NCI-H1092 treated with DMSO at 0.1 percent for 48 hours (cell line): ENCODE results near the gene BMI1.
A peak's percentile ranks its signal among the peaks of the same experiment; 100 is the strongest.
"Not testable (repeated sequence)": the region's sequence is repeated elsewhere in the genome, so short reads cannot be mapped to it uniquely, and the experiment has no call there.

Experiments
- DNase-seq: peaks from one replicate; lab custom pipeline; 2025; lab: John Stamatoyannopoulos, UW

BMI1 gene

DNA sequence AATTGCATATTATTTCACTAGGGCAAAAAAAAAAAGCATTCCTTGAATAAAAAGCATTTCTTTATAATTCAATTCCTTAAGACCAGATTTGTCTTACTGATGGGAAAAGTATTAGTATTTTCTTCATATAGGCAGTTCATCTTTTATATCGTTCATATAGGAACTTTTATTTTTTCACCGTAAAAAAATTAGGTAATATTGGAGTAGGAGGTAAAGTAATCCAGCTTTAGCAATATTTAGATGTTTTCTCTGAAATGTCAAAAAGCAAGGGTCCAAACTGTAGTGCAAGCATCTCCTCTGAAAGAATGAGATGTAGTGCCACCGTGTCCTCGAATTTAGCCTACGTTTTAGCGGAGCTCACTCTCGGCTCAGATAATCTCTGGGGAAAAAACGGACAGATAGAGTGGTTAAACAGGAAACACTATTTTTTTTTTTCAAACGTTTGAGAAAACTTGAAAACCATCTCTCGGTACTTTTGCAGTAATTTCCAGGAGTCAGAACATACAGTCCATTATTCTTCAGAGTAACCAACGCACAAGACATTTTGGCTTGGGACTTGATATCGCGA, 18.9 kb downstream of the BMI1 start:
- DNase-seq, result no peak

DNA sequence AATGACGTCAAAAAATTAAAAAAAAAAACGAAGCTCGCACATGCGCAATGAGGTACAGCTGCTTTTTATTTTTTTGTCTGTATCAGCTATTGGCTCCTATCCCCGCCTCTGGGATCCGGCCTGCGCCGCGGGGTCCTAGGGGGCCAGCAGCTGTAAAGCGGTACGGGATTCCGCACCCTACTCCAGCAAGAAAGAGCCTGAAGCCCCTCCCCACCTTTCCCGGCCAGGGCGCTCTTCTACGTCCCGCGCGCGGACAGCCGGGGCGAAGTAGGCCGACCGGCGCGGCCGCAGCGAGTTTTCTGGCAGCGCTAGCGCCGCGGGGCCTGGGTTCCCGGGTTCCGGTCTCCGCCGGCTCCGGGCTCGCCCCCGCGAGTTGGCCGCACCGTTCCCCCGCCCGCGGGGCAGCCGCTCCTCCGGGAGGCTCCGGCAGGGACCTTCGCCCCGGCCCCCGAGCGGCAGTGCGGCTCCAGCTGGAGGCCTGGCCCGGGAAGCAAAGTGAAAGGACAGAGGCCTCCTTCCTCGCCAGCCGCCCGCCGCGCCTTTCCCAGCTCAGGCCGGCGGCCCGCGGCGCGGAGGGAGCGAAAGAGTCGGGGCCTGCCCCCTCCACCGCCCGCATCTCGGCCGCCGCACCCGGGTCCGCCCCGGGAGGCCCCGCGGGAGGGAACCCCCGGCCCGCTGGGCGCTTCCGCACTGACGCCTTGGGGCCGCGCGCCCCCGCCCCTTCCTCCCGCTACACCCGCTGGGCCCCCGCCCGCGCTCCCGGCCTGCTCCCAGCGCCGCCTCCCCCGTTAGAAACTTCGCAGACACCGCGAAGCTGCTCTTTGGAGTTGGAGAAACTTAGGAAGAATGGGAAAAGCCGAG, 19.7 kb downstream of the BMI1 start:
- peak; percentile 87 for DNase-seq

DNA sequence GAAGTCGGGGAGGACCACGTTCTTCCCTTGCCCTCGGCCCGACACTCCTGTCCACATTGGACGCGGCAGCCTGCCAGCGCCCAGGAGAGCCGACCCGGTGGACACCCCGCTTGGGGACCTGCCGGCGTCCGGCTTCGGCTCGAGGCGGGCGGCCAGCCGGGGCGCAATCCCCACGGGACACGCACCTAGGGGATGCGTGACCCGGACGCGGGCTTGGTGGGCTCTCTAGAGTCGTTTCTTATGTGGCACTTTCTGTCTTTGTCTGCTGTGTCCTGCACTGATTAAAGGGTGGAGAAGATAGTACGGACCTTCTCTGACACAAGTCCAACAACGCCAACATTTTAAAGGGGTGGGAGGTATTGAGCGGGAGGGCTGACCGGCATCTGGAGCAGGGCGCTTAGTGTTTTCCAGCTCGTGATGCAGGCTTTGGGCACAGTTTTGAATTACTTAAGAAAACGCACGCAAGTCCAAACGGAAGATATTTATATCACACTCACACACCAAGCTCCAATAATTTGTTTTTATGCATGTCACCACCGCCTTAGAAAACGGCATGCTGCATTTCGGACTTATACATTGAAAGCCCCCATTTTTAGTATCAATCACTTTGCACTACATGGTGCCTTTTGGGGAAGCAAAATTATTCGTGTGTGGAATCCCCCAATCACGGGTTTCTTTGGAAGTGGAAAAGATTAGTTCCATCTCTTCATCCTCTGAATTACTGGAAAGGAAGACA, 20.5 kb downstream of the BMI1 start:
- DNase-seq, result no peak

DNA sequence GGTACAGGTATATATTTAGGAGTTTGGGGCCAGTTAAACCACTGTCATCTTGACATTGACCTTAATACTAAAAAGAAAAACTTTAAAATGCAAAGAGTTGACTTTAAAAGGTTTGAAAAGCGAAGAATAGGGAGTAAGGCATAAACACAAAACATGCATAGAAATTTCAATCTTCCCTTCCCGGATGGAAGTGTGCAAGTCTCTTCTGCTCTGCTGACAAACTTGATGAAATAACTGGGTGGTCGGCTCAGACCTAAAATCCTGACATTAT, 21.0 kb downstream of the BMI1 start:
- DNase-seq, result no peak

DNA sequence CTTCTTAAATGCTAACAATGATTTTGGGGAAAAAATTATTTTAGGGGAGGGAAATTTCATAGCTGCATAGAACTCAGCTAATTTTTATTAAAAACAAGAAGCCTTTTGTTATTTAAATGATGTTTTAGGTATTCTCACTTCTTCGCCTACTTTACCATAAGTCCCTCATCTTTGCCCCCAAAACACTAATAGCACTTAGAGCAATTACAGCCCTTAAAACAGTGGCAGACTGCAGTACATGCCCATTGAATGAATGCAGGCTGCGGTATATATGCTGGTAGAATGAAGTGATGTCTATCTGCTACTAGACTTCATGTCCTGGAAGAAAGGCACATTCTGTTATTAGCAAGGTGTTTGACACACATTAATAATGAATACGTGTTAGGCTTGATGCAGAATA, 21.5 kb downstream of the BMI1 start:
- DNase-seq, result no peak

DNA sequence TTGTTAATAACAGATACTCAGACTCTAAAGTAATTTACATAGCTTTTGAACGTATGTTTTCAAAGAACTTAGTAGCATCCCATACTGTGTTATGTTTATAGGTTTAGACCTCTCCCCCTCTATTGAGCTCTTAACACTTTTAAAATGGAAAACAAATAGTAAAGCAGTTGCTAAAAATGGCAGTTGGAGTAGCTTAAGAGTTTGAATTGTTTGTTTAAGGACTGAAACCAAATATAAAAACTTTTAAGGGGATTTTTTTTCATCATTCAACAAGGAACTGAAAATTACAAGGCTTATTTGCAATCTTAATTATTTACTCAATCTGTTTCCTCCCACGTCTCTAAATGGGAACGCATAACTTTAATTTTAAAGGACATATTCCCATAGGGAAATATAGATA, 22.8 kb downstream of the BMI1 start:
- no peak for DNase-seq

DNA sequence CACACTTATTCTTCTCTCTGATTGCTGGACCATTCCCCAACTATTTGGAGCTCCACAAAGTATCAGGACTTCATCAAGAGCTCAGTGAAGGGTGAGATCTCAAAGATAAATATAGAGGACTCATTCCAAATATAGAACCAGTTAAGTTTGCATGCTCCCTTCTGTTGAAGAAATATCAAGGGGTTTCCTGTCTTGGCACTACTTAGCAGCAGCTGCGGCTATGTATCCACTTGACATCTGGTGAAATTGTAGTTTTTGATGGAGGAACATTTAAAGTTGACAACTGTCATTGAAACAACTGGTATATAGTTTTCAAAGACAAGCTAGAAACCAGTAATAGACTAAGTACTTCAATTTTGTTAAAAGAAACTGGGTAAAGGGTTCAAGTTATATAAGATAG, 23.4 kb downstream of the BMI1 start:
- DNase-seq, result no peak

DNA sequence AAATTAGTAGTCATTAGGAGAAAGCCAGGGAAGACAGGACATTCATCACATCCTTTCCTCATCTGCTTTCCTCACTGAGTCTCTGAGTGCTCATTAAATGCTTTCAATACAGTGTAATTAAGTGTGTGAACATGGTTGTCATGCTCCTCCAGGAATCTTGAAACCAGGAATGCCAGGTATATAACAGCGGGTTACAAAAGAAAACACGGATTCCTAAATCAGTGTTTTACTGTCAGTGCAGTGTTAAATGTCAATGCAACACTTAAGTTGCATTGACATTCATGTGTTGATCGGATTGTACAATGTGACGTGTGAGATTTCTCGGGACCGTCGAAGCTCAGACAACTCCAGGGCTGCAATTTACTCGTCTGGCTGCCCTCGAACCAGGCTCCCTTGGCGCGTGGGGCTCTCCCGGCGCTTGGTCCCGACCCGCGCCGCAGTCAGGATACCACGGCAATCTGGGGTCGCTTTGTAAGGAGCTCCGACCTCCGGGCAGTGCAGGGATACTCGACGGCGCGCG, 23.9 kb downstream of the BMI1 start:
- DNase-seq, result no peak

DNA sequence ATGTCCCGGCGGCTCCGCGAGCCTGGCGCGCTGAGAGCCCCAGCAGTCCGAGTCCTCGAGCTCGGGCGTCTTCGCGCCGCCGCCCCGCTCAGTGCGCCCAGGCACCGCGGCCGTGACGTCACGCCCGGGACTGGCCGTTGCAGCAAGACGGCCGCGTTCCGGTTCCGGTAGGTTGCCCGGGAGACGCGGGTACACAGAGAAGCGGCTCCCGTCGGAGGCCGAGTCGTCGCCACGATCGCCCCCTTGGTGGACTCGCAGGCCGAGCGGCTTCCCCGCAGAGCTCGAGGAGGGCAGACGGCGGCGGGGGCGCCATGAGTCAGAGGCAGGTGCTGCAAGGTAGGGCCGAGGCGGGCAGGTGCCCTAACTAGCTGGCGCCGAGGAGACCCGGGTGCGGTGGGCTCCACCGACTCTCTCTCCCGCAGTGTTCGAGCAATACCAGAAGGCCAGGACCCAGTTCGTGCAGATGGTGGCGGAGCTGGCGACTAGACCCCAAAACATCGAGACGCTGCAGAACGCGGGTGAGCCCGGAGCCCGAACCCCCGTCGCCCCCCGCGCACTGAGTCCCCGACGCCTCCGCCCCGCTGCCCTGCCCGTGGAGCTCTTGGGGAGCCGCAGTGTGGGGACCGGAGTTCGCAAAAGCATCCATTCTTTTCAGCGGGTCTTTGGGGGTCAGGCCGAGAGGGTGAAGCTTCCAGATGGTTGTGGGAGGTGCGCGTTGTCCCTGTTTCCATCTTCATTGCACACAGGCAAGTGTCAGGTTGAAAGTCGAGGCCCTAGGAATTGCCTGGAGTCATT, 24.6 kb downstream of the BMI1 start, which contains the start of gene SPAG6:
TSS of gene SPAG6 (plus strand) at position 196 of the 795 bp plus-strand sequence. CDS start at position 312, 116 bp downstream.
- peak; percentile 58 for DNase-seq

DNA sequence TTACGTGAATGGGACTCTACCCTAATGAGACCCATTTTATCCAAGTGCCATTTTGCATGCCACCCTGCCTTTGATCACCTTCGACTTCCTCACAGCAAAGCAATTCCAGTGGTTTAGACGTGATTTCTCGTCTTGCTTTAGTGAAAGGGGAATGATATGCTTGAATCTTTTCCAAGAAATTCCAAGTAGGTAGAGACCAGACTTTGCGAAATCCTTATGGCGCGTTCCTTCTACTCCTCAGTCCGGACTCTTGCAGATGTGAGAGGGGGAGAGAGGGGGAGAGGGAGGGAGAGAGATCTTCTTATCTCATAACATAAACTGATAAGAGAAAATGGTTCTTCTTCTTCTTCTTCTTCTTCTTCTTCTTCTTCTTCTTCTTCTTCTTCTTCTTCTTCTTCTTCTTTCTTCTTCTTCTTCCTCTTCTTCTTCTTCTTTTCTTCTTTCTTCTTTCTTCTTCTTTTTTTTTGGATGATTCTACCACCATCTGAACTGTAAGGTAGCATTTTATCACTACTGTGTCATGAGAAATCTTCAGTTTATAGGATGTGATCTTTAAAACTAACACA, 25.3 kb downstream of the BMI1 start:
- no peak for DNase-seq

DNA sequence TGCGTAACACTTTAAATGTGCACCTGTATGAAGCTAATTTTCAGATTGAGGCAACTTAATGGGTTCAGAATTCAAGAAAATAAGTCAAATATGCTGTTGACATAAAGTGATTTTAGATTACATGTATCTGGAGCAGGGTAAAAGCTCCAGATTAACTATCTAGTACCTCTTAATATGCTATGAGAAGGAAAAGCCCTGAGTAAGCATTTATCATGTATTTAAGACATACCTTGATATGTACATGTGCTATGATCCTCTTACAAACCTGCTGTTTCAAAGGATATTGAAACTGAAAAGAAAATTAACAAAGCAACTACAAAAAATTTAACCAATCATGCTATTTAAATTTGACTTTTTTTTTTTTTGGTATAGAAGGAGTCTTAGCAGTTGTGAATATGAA, 28.9 kb downstream of the BMI1 start:
- no peak for DNase-seq

DNA sequence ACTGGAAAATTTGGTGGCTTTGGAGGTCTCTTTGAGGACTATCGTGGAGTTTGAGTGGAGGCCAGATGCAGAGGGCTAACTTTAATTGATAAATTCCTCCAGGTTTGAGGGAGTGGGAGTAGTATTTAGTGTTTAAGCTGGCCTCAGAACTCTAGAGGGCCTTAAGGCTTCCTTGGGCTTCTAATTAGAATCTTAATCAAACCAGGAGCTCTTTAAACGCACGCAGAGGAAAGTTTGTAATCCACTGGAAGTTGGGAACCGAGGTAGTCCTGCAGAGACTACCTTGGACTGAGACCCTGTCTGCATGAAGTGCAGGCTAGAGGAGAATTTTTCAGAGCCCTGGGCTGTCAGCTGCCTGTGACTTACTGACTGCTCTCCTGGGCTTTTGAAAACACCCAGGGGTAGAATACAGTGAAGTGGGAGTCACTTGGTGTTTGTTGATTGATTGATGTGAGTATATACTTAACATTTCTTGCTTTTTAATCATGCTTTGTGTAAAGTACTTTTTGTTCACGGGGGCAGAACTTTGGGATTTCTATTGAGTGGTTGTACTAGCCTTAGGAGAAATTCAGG, 30.3 kb downstream of the BMI1 start:
- DNase-seq, result no peak

DNA sequence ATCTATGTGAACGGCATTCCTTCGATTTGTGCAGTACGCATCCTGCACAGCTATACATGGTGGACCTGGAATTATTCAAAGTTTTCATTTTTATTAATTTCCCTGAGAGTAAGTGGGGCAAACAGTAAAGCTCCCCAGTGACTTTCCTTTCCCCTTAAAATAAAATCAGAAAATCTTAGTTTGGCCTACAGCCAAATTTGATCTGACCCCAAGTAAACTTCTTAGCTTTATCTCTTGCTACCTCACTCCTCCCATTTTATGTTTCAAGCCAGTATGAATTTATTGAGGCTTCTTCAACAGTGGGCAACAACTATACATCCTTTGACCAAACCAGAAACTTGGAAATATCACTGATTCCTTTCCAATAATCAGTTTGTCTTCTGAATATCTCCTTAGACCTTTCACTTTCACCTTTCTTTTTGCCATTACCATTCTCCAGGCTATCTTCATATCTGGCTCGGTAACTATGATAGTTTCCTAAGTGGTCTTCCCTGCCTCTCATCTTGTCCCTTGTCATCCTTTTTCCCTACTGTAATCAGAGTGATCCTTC, 35.5 kb downstream of the BMI1 start:
- DNase-seq, result no peak

DNA sequence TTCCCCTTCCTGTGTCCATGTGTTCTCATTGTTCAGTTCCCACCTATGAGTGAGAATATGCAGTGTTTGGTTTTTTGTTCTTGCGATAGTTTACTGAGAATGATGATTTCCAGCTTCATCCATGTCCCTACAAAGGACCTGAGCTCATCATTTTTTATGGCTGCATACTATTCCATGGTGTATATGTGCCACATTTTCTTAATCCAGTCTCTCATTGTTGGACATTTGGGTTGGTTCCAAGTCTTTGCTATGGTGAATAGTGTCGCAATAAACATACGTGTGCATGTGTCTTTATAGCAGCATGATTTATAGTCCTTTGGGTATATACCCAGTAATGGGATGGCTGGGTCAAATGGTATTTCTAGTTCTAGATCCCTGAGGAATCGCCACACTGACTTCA, 36.9 kb downstream of the BMI1 start:
- DNase-seq, result not testable (repeated sequence)

DNA sequence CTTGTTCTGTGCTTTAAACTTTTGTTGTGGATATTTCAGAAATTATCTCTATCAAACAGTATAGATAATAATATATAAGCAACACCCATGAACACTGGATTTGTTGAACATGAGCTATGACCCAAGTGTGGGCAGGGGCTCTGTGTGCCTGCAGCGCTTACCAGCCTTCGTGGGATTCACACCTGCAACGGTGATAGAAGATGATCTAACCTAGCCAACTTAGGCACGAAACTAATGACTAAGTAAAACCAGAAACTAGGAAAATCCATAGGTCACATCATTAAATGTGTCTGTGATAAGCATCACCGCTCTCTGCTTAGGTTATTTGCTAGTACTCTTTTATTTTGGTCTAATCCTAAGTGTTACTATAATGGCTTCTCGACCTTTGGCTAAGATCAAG, 42.4 kb downstream of the BMI1 start:
- no peak for DNase-seq

DNA sequence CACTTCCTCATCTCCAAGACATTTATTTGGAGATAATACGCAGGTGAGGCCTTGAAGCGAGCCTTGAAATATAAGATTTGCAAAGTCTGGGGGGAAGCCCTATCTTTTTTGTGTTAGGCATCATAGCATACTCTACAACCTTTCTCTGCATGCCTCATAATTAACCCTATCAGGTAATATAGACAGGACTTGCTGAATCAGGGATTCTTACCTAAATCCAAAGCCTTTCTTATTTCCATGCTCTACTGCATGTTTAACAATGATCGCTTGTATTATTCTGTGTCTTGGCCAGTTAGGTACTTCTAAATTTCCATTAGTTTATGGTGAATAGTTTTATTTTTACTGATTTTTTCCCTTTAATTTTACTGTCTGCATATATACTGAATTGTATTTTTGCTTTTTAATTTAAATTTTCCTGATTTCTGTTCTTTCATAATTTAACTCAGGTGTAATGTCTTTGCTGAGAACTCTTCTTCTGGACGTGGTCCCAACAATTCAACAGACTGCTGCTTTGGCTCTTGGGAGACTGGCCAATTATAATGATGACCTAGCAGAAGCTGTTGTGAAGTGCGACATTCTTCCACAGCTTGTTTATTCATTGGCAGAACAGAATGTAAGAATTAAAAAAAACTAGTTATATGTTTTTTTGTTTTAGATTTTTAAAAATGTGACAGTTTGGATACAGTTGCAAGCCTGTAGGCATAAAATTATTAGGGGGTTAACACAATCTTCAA, 43.7 kb downstream of the BMI1 start:
- DNase-seq, result no peak

DNA sequence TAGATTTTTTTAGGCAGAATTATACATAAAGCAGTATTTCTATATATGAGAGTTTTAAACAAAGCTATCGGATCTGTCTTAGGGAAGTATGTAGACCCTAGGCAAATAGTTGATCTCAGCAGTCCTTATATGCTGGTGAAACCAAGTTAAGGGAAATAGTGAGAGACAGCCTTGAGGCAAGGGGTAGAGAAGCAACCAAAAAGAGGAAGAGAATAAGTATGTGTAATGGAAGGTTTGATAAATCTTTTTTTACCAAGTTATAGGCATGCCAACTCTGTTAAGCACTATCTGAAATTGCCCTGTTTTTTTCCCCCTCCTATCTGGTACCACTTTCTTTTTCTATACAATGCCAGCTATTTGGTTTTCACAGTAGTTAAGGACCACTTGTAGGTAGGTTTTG, 44.3 kb downstream of the BMI1 start:
- no peak for DNase-seq

DNA sequence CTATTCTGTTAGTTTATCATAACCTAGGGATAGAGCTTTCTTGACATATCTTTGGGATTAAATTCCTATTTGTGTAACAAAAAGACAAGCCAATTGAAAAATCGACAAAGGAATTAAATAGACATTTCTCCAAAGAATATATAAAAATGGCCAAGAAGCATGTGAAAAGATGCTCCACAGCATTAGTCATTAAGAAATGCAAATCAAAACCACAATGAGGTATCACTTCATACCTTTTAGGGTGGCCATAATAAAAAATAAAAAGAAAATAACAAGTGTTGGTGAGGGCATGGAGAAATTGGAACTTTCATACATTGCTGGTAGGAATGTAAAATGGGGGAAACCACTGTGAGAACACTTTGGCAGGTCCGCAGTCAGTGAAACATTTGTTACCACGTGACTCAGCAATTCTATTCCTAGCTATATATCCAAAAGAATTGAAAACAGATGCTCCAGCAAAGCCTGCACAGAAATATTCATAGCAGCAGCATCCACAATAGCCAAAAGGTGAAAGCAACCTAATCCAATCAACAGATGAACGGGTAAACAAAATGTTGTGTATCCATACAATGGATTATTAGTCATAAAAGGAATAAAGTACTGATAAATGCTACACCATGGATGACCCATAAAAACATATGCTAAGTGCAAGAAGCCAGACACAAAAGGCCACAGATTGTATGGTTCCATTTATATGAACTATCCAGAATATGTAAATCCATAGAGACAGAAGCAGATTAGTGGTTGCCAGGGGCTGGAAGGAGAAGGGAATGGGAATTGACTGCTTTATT, 44.9 kb downstream of the BMI1 start:
- DNase-seq, result no peak

DNA sequence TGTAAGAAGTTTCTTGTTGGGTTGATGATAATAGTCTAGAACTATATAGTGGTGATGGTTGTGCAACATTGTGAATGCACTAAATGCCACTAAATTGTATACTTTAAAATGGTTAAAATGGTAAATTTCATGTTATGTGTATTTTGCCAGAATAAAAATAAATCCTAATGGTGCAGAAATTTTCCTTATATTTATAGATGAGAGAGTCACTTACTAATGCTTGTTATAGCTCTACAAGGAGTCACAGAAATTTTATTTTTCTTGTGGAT, 45.5 kb downstream of the BMI1 start:
- no peak for DNase-seq

DNA sequence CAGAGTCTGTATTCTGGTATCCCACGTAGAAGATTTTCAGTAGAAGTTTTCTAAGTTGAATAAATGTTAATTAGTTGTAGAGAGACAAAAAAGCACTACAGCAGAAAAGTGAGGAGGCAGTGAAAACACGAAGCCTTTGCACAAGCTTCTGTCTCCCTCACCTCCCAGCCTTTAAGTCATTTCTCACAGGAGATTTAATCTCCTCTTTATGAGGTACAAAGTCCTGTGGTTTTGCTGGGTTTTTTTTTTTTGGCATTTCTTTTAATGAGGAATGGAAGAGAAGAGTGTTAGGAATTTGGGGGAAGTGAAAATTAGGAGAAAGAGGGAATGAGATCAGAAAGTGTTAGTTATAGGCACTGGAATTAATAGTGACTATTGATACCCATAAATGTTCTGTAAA, 45.9 kb downstream of the BMI1 start:
- no peak for DNase-seq
